ENCODE measurements around the gene WDR82. TPM values are rescaled to one million over a fixed set of nuclear protein-coding genes. Genes with fewer than 3 reads are reported as not detected.

WDR82 gene
- total and polyA plus RNA-seq, 7 donors: 22.2 to 54.9 (median 46.8) TPM

- Histone ChIP-seq H3K4me3 (peak overlapping the region; percentile 78 to 95 (median 87)), H3K27me3 (no peaks in the 10 kb centered on the region), H3K36me3 (peaks cover 0 to 18% (median 4%) of the 10 kb centered on the region in 4 donors), H3K4me1 (peaks cover 0 to 71% (median 57%) of the 10 kb centered on the region in 4 donors), H3K27ac (peak overlapping the region; percentile 93 to 97 (median 94)), H3K9me3 (no peaks in the 10 kb centered on the region)
- 49 to 63% methylated on average over 8 of the region's 8 CpGs for WGBS, 2 donors
- peak; percentile 97 for DNase-seq
- intact Hi-C loops (cut with DNase I): loop anchor here (2.0 kb wide), 1 partner anchor 41 kb away; the partner anchor contains the start of gene WDR82
- TF ChIP-seq EP300 (IDR thresholded peaks at IDR 0.05) (no peak), POLR2A (IDR thresholded peaks at IDR 0.05) (no peak), CTCF (IDR thresholded peaks at IDR 0.05) (no peak), POLR2AphosphoS5 (IDR thresholded peaks at IDR 0.05) (peak in 3 of 4 donors; percentile 3 to 50 (median 39))
Measured at GRCh38 chr3:52237657-52238172, 40.7 kb downstream of the WDR82 start.

DNA sequence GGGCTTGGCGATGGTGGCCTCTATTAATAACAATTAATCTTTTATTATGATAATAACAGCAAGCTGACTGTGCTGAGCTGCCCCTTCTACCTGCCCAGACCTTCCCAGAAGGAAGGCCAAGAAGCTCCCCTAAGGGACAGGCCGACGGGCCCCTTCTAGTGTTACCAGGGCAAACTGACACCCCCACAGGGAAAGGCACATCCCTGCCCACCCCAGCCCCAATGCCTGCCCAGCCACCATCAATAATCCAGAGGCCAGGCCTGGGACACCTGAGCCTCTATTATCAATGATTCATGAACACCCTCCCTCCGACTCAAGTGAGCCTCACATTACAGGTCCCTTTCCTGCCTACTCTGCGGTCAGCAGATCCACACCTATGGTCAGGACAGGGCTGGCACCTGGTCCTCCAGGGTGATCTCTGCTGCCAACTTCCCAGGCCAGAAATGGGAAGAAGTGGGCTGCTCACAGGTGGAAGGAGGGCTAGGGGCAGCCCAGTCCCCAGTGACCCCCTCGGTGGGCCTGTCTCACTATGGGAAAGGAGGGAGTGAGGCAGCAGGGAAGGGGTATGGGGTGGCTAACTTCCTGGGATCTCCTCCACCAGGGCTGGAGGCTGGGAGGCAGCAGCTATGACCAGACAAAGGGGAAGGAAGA is 41.3 kb downstream of the WDR82 start:
- H3K36me3 ChIP-seq: peaks cover 0 to 24% (median 6%) of the 10 kb centered on the region in 4 donors
- no peaks in the 10 kb centered on the region for H3K27me3 ChIP-seq
- DNase-seq: no peak
- H3K27ac ChIP-seq: peak overlapping the region; percentile 93 to 97 (median 94)
- 88 to 92% methylated on average over 6 of the region's 6 CpGs for WGBS, 2 donors
- TF ChIP-seq EP300 (IDR thresholded peaks at IDR 0.05) (no peak), CTCF (IDR thresholded peaks at IDR 0.05) (no peak), POLR2AphosphoS5 (IDR thresholded peaks at IDR 0.05) (no peak), POLR2A (IDR thresholded peaks at IDR 0.05) (no peak)
- H3K4me3 ChIP-seq: peak overlapping the region; percentile 6 to 95 (median 85)
- H3K4me1 ChIP-seq: peaks cover 0 to 75% (median 60%) of the 10 kb centered on the region in 4 donors
- no peaks in the 10 kb centered on the region for H3K9me3 ChIP-seq
- intact Hi-C loops (cut with DNase I): no loop called here

- intact Hi-C loops (cut with DNase I): no loop called here
- TF ChIP-seq CTCF (IDR thresholded peaks at IDR 0.05) (no peak), EP300 (IDR thresholded peaks at IDR 0.05) (no peak), POLR2A (IDR thresholded peaks at IDR 0.05) (no peak), POLR2AphosphoS5 (IDR thresholded peaks at IDR 0.05) (no peak)
- H3K27me3 ChIP-seq: no peaks in the 10 kb centered on the region
- peaks cover 0 to 82% (median 67%) of the 10 kb centered on the region in 4 donors for H3K4me1 ChIP-seq
- 85 to 87% methylated on average over 5 of the region's 5 CpGs for WGBS, 2 donors
- no peak overlapping the region for H3K4me3 ChIP-seq
- no peak for DNase-seq
- peak overlapping the region; percentile 93 to 97 (median 94) for H3K27ac ChIP-seq
- H3K9me3 ChIP-seq: no peaks in the 10 kb centered on the region
- peaks cover 0 to 30% (median 9%) of the 10 kb centered on the region in 4 donors for H3K36me3 ChIP-seq
Measured at GRCh38 chr3:52236424-52236886, 42.0 kb downstream of the WDR82 start.

- Histone ChIP-seq H3K27me3 (no peaks in the 10 kb centered on the region), H3K4me3 (no peak overlapping the region), H3K9me3 (no peaks in the 10 kb centered on the region), H3K36me3 (peaks cover 12 to 46% (median 25%) of the 10 kb centered on the region in 4 donors), H3K27ac (peak overlapping the region in 1 of 4 donors; percentile 21), H3K4me1 (peaks cover 0 to 74% (median 58%) of the 10 kb centered on the region in 4 donors)
- 91% methylated on average over 15 of the region's 15 CpGs for WGBS, 2 donors
- no peak for DNase-seq
- intact Hi-C loops (cut with DNase I): no loop called here
- no peak for TF ChIP-seq EP300 (IDR thresholded peaks at IDR 0.05)
- TF ChIP-seq CTCF (IDR thresholded peaks at IDR 0.05): no peak
Measured at GRCh38 chr3:52234516-52235447, 43.7 kb downstream of the WDR82 start.
